NCI-H2107 (cell line): ENCODE measurements around the gene F11R.
"Not testable (repeated sequence)": the region's sequence is repeated elsewhere in the genome, so short reads cannot be mapped to it uniquely, and the experiment has no call there.

Experiments used
- DNase-seq: peaks from one replicate; lab custom pipeline; 2025; lab: John Stamatoyannopoulos, UW

The F11R gene

GRCh38 chr1:161013131-161013487 is 7.8 kb downstream of the F11R start:
- no peak for DNase-seq

GRCh38 chr1:161012420-161012819 is 8.5 kb downstream of the F11R start:
- no peak for DNase-seq

- no peak for DNase-seq
These were observed 11.2 kb downstream of the F11R start for GRCh38 chr1:161009602-161010211.

- no peak for DNase-seq
These were observed 12.0 kb downstream of the F11R start for GRCh38 chr1:161008869-161009510.

GRCh38 chr1:161007369-161007768 is 13.6 kb downstream of the F11R start:
- no peak for DNase-seq

- no peak for DNase-seq
These were observed 14.4 kb downstream of the F11R start for GRCh38 chr1:161006563-161006962.

- no peak for DNase-seq
These were observed 19.4 kb downstream of the F11R start for GRCh38 chr1:161001525-161001924.

GRCh38 chr1:161000736-161001480 is 20.0 kb downstream of the F11R start:
- no peak for DNase-seq

GRCh38 chr1:160999376-160999775 is 21.6 kb downstream of the F11R start:
- no peak for DNase-seq

GRCh38 chr1:160997323-160998038 is 23.5 kb downstream of the F11R start:
- DNase-seq, result no peak

GRCh38 chr1:160996178-160996577 is 24.8 kb downstream of the F11R start:
- no peak for DNase-seq

GRCh38 chr1:160993544-160994193 is 27.3 kb downstream of the F11R start:
- DNase-seq, result no peak

GRCh38 chr1:160992036-160992435 is 28.9 kb downstream of the F11R start:
- DNase-seq, result not testable (repeated sequence)

- DNase-seq, result no peak
These were observed 33.4 kb downstream of the F11R start for GRCh38 chr1:160987359-160988050.

- no peak for DNase-seq
These were observed 35.2 kb downstream of the F11R start for GRCh38 chr1:160985723-160986122.

- no peak for DNase-seq
These were observed 39.2 kb downstream of the F11R start for GRCh38 chr1:160981584-160982411.

- no peak for DNase-seq
These were observed 41.7 kb downstream of the F11R start for GRCh38 chr1:160979286-160979685.

- DNase-seq, result no peak
These were observed 42.4 kb downstream of the F11R start for GRCh38 chr1:160978510-160978927.

GRCh38 chr1:160975026-160975425 is 45.9 kb downstream of the F11R start:
- no peak for DNase-seq

GRCh38 chr1:160973491-160973890 is 47.5 kb downstream of the F11R start:
- DNase-seq, result no peak

- no peak for DNase-seq
These were observed 48.0 kb downstream of the F11R start for GRCh38 chr1:160972939-160973338.
